Suprapubic skin (tissue), 4 donors: ENCODE data around the gene HMCN1. TPM values are rescaled to one million over a fixed set of nuclear protein-coding genes. Genes with fewer than 3 reads are reported as not detected.

Experiments
- DNase-seq, 2 donors: peaks; one replicate each; pipeline ENCODE4 v3.0.0-alpha.2; 2019; ENCODE audit warnings: low spot score in 2 of 2
- H3K27ac ChIP-seq: fragments of 200-600 bp; sonication (generic); one replicate; pipeline ENCODE4 v1.5.1; 2019
- H3K27me3 ChIP-seq: fragments of 200-600 bp; sonication (generic); one replicate; pipeline ENCODE4 v1.5.1; 2019
- H3K36me3 ChIP-seq: fragments of 200-600 bp; sonication (generic); one replicate; pipeline ENCODE4 v1.5.1; 2019
- H3K4me1 ChIP-seq: fragments of 200-600 bp; sonication (generic); one replicate; pipeline ENCODE4 v1.5.1; 2019
- H3K4me3 ChIP-seq: fragments of 200-600 bp; sonication (generic); one replicate; pipeline ENCODE4 v1.5.1; 2019; ENCODE audit warnings: mild to moderate bottlenecking
- H3K9me3 ChIP-seq: fragments of 200-600 bp; sonication (generic); one replicate; pipeline ENCODE4 v1.5.1; 2019
- EP300 ChIP-seq: sonication (generic); formaldehyde crosslinking; IDR thresholded peaks from one replicate; pipeline ENCODE4 v1.6.1; 2017; ENCODE audit warnings: antibody characterized with exemption
- POLR2A ChIP-seq, 2 donors: fragments of 450-650 bp; IDR thresholded peaks; one replicate each; pipeline ENCODE4 v1.6.1; 2017; ENCODE audit warnings: antibody characterized with exemption in 2 of 2, mild to moderate bottlenecking in 2 of 2, moderate library complexity in 2 of 2
- POLR2AphosphoS5 ChIP-seq, 3 donors: sonication (generic); formaldehyde crosslinking; IDR thresholded peaks; one replicate each; pipeline ENCODE4 v1.6.1; 2017; ENCODE audit warnings: antibody characterized with exemption in 3 of 3
- WGBS: methylation state at CpG from one replicate; pipeline ENCODE4 v1.1.5; 2018; 5-methylcytosine and 5-hydroxymethylcytosine counted together
- total RNA-seq, 4 donors: library from RNA; depleted of rRNA; stranded (reverse); fragments of >200 nt; gene quantifications; one replicate each; pipeline ENCODE4 v1.1.0, GENCODE V29; 2016
- TF ChIP-seq, protein P1 (sequence below), 2 donors: fragments of 200-600 bp in 1 of 2; fragments of 450-650 bp in 1 of 2; sonication (generic) in 1 of 2; IDR thresholded peaks; one replicate each; pipeline ENCODE4 v1.5.1; 2016 to 2019; ENCODE audit warnings: antibody characterized with exemption in 2 of 2, mild to moderate bottlenecking in 1 of 2, moderate library complexity in 1 of 2

HMCN1 gene
- total RNA-seq, 4 donors from 2014 or later: 2.2 to 5.6 (median 3.7) TPM

GRCh38 chr1:186104459-186104858 is 370.3 kb downstream of the HMCN1 start:
- H3K36me3 ChIP-seq: no peaks in the 10 kb centered on the region
- H3K27me3 ChIP-seq: no peaks in the 10 kb centered on the region
- WGBS: 96% methylated on average over 1 of the region's 1 CpG
- H3K4me3 ChIP-seq: no peak overlapping the region
- TF ChIP-seq, protein P1, sequence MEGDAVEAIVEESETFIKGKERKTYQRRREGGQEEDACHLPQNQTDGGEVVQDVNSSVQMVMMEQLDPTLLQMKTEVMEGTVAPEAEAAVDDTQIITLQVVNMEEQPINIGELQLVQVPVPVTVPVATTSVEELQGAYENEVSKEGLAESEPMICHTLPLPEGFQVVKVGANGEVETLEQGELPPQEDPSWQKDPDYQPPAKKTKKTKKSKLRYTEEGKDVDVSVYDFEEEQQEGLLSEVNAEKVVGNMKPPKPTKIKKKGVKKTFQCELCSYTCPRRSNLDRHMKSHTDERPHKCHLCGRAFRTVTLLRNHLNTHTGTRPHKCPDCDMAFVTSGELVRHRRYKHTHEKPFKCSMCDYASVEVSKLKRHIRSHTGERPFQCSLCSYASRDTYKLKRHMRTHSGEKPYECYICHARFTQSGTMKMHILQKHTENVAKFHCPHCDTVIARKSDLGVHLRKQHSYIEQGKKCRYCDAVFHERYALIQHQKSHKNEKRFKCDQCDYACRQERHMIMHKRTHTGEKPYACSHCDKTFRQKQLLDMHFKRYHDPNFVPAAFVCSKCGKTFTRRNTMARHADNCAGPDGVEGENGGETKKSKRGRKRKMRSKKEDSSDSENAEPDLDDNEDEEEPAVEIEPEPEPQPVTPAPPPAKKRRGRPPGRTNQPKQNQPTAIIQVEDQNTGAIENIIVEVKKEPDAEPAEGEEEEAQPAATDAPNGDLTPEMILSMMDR (IDR thresholded peaks at IDR 0.05): no peak
- TF ChIP-seq POLR2A (IDR thresholded peaks at IDR 0.05) (no peak), EP300 (no peak), POLR2AphosphoS5 (IDR thresholded peaks at IDR 0.05) (no peak)
- H3K9me3 ChIP-seq: no peaks in the 10 kb centered on the region
- H3K27ac ChIP-seq: no peak overlapping the region
- no peak for DNase-seq
- peaks cover 6% of the 10 kb centered on the region for H3K4me1 ChIP-seq

GRCh38 chr1:186112280-186112679 is 378.1 kb downstream of the HMCN1 start:
- no peaks in the 10 kb centered on the region for H3K9me3 ChIP-seq
- 85% methylated on average over 2 of the region's 2 CpGs for WGBS
- no peaks in the 10 kb centered on the region for H3K4me1 ChIP-seq
- no peak for DNase-seq
- no peaks in the 10 kb centered on the region for H3K36me3 ChIP-seq
- TF ChIP-seq EP300: no peak
- TF ChIP-seq, protein P1 (IDR thresholded peaks at IDR 0.05): no peak
- no peak for TF ChIP-seq POLR2A (IDR thresholded peaks at IDR 0.05)
- no peak for TF ChIP-seq POLR2AphosphoS5 (IDR thresholded peaks at IDR 0.05)
- H3K4me3 ChIP-seq: no peak overlapping the region
- no peaks in the 10 kb centered on the region for H3K27me3 ChIP-seq
- no peak overlapping the region for H3K27ac ChIP-seq

DNA sequence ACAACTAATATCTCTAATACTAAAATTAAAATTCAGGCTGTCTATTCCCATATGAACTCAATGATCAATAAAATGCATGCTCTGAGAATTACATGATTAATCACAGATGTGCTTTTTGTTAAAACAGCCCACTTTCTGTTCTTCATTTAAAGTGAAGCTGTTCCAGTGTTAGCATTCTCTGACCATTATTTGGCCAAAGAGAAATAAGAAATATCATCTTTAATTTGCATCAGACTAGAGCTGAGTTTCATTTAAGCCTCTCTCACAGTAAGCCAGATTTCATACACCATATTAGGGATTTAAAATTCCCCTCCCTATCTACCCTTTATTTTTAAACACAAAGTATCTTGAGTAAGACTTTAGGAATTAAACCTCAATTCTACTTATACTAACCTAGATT is 379.3 kb downstream of the HMCN1 start:
- H3K4me3 ChIP-seq: no peak overlapping the region
- no peaks in the 10 kb centered on the region for H3K9me3 ChIP-seq
- no peaks in the 10 kb centered on the region for H3K36me3 ChIP-seq
- no peaks in the 10 kb centered on the region for H3K27me3 ChIP-seq
- DNase-seq: no peak
- H3K27ac ChIP-seq: no peak overlapping the region
- H3K4me1 ChIP-seq: no peaks in the 10 kb centered on the region
- TF ChIP-seq, protein P1 (IDR thresholded peaks at IDR 0.05): no peak
- no peak for TF ChIP-seq EP300
- no peak for TF ChIP-seq POLR2AphosphoS5 (IDR thresholded peaks at IDR 0.05)
- no peak for TF ChIP-seq POLR2A (IDR thresholded peaks at IDR 0.05)

GRCh38 chr1:186118724-186119123 is 384.5 kb downstream of the HMCN1 start:
- no peaks in the 10 kb centered on the region for H3K27me3 ChIP-seq
- no peaks in the 10 kb centered on the region for H3K4me1 ChIP-seq
- no peaks in the 10 kb centered on the region for H3K36me3 ChIP-seq
- TF ChIP-seq POLR2AphosphoS5 (IDR thresholded peaks at IDR 0.05) (no peak), EP300 (no peak), POLR2A (IDR thresholded peaks at IDR 0.05) (no peak)
- TF ChIP-seq, protein P1 (IDR thresholded peaks at IDR 0.05): no peak
- 90% methylated on average over 1 of the region's 1 CpG for WGBS
- H3K4me3 ChIP-seq: no peak overlapping the region
- no peaks in the 10 kb centered on the region for H3K9me3 ChIP-seq
- DNase-seq: no peak
- no peak overlapping the region for H3K27ac ChIP-seq

GRCh38 chr1:186122837-186123236 is 388.6 kb downstream of the HMCN1 start:
- H3K36me3 ChIP-seq: no peaks in the 10 kb centered on the region
- no peaks in the 10 kb centered on the region for H3K9me3 ChIP-seq
- H3K27me3 ChIP-seq: no peaks in the 10 kb centered on the region
- H3K4me1 ChIP-seq: no peaks in the 10 kb centered on the region
- WGBS: 93% methylated on average over 9 of the region's 9 CpGs
- TF ChIP-seq POLR2A (IDR thresholded peaks at IDR 0.05) (no peak), EP300 (no peak), POLR2AphosphoS5 (IDR thresholded peaks at IDR 0.05) (no peak)
- TF ChIP-seq, protein P1 (IDR thresholded peaks at IDR 0.05): no peak
- DNase-seq: no peak
- H3K4me3 ChIP-seq: no peak overlapping the region
- no peak overlapping the region for H3K27ac ChIP-seq
